ENCODE results near the gene MIPEP.

GRCh38 chr13:23766939-23767338 is 122.3 kb downstream of the MIPEP start:
- TF ChIP-seq, protein P1, sequence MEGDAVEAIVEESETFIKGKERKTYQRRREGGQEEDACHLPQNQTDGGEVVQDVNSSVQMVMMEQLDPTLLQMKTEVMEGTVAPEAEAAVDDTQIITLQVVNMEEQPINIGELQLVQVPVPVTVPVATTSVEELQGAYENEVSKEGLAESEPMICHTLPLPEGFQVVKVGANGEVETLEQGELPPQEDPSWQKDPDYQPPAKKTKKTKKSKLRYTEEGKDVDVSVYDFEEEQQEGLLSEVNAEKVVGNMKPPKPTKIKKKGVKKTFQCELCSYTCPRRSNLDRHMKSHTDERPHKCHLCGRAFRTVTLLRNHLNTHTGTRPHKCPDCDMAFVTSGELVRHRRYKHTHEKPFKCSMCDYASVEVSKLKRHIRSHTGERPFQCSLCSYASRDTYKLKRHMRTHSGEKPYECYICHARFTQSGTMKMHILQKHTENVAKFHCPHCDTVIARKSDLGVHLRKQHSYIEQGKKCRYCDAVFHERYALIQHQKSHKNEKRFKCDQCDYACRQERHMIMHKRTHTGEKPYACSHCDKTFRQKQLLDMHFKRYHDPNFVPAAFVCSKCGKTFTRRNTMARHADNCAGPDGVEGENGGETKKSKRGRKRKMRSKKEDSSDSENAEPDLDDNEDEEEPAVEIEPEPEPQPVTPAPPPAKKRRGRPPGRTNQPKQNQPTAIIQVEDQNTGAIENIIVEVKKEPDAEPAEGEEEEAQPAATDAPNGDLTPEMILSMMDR (IDR thresholded peaks at IDR 0.05; ENCODE audit: low read depth, low read length), result no peak
- no peak for TF ChIP-seq POLR2A (IDR thresholded peaks at IDR 0.05; ENCODE audit: extremely low read depth, insufficient read length)
